Trophoblast cell (in vitro differentiated cells and primary cell): ENCODE measurements around the gene AGBL1.

Experiments
- DNase-seq, 2 donors: peaks; one replicate each; pipeline ENCODE4 v3.0.0-alpha.2; 2016
- H2AFZ ChIP-seq: 2 replicates; pipeline ENCODE4 v1.6.1; 2013; ENCODE audit warnings: low read length, moderate library complexity, mild to moderate bottlenecking; ENCODE audit not compliant: insufficient read depth, poor library complexity
- H2AK5ac ChIP-seq: 2 replicates; pipeline ENCODE4 v1.6.1; 2013; ENCODE audit warnings: mild to moderate bottlenecking, low read length
- H2BK120ac ChIP-seq: 2 replicates; pipeline ENCODE4 v1.6.1; 2013; ENCODE audit warnings: low read length, mild to moderate bottlenecking, moderate library complexity; ENCODE audit not compliant: insufficient read depth, poor library complexity
- H2BK12ac ChIP-seq: 2 replicates; pipeline ENCODE4 v1.6.1; 2013; ENCODE audit warnings: mild to moderate bottlenecking, low read length, moderate library complexity
- H2BK5ac ChIP-seq: 2 replicates; pipeline ENCODE4 v1.6.1; 2013; ENCODE audit warnings: low read length, low read depth, moderate library complexity, mild to moderate bottlenecking; ENCODE audit not compliant: poor library complexity
- H3K14ac ChIP-seq: 2 replicates; pipeline ENCODE4 v1.6.1; 2013; ENCODE audit warnings: mild to moderate bottlenecking, low read length
- H3K18ac ChIP-seq: 2 replicates; pipeline ENCODE4 v1.6.1; 2013; ENCODE audit warnings: mild to moderate bottlenecking, low read length
- H3K23ac ChIP-seq: 2 replicates; pipeline ENCODE4 v1.6.1; 2013; ENCODE audit warnings: low read length
- H3K27ac ChIP-seq: 2 replicates; pipeline ENCODE4 v1.5.1; 2013; ENCODE audit warnings: low read depth, mild to moderate bottlenecking, inconsistent platforms, low read length, moderate library complexity
- H3K27me3 ChIP-seq: 2 replicates; pipeline ENCODE4 v1.6.1; 2013; ENCODE audit warnings: inconsistent platforms, mild to moderate bottlenecking, low read length, moderate library complexity; ENCODE audit not compliant: insufficient read depth
- H3K36me3 ChIP-seq, 2 experiments: 1 replicate in 1 of 2; 2 replicates in 1 of 2; pipeline ENCODE4 v1.6.1; 2013; ENCODE audit warnings: low read length in 2 of 2, mild to moderate bottlenecking in 2 of 2, moderate library complexity in 1 of 2; ENCODE audit not compliant: insufficient read depth in 2 of 2, control insufficient read depth in 1 of 2
- H3K4ac ChIP-seq: 2 replicates; pipeline ENCODE4 v1.6.1; 2013; ENCODE audit warnings: low read depth, mild to moderate bottlenecking, low read length, moderate library complexity
- H3K4me1 ChIP-seq, 2 experiments: 1 replicate in 1 of 2; 2 replicates in 1 of 2; pipeline ENCODE4 v1.6.1; 2013; ENCODE audit warnings: low read length in 2 of 2, mild to moderate bottlenecking in 2 of 2, moderate library complexity in 1 of 2; ENCODE audit not compliant: insufficient read depth in 2 of 2, control insufficient read depth in 1 of 2
- H3K4me2 ChIP-seq: 2 replicates; pipeline ENCODE4 v1.6.1; 2013; ENCODE audit warnings: inconsistent platforms, mild to moderate bottlenecking, low read length, moderate library complexity
- H3K4me3 ChIP-seq: 2 replicates; pipeline ENCODE4 v1.5.1; 2013; ENCODE audit warnings: mild to moderate bottlenecking, low read depth, low read length, inconsistent platforms
- H3K79me1 ChIP-seq: one replicate; pipeline ENCODE4 v1.6.1; 2013; ENCODE audit warnings: low read length
- H3K79me2 ChIP-seq: 2 replicates; pipeline ENCODE4 v1.6.1; 2013; ENCODE audit warnings: low read length, mild to moderate bottlenecking; ENCODE audit not compliant: control insufficient read depth, insufficient read depth, poor library complexity
- H3K9ac ChIP-seq: 2 replicates; pipeline ENCODE4 v1.6.1; 2013; ENCODE audit warnings: mild to moderate bottlenecking, low read length
- H3K9me3 ChIP-seq: 2 replicates; pipeline ENCODE4 v1.6.1; 2013; ENCODE audit warnings: low read depth, mild to moderate bottlenecking, control low read depth, inconsistent platforms, low read length; ENCODE audit not compliant: insufficient read depth
- H4K12ac ChIP-seq: 2 replicates; pipeline ENCODE4 v1.6.1; 2013; ENCODE audit warnings: low read depth, mild to moderate bottlenecking, low read length, moderate library complexity
- H4K8ac ChIP-seq: 2 replicates; pipeline ENCODE4 v1.6.1; 2013; ENCODE audit warnings: low read depth, mild to moderate bottlenecking, low read length, moderate library complexity
- H4K91ac ChIP-seq: one replicate; pipeline ENCODE4 v1.6.1; 2013; ENCODE audit warnings: low read depth, mild to moderate bottlenecking, low read length, moderate library complexity
- WGBS: extraction: QIAGEN DNeasy Blood & Tissue Kit; methylation state at CpG from one replicate; pipeline ENCODE4 v1.1.7; 2013; ENCODE audit warnings: missing lambda C conversion rate; ENCODE audit not compliant: insufficient read length, insufficient coverage; ENCODE audit errors: extremely low coverage; 5-methylcytosine and 5-hydroxymethylcytosine counted together

The AGBL1 gene

DNA sequence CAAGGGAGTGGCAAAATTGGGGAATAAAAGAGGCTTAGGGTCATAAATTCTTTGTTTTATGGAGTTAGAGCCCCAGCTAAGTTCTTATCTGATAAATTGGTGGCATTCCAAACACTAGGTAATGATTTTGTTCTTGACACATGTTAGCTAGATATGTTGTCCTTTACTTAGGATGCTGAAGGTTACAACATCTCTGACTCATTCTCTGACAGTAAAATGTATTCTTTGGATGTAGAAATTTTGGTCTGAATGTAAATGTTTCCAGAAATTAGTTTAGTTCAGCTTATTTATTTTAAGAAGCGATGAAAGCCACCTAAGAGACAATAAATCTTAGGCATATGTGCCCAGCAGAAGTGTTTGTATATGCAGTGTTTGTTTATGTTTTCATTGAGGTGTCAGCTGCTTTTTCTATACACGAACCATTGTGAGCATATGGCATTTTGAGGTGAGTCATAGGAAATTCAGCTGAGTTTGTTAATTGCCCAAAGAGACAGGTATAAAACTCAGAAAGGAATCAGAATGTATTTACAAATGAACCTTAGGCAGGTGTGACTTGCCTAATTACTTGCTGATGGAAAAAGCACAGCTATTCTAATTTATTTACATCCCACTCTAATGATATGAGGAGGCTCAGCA, 247.7 kb downstream of the AGBL1 start:
- Histone ChIP-seq H3K4me2 (no peak overlapping the region), H2AK5ac (no peak overlapping the region), H3K18ac (no peak overlapping the region), H4K12ac (no peak overlapping the region), H3K79me1 (no peaks in the 10 kb centered on the region), H3K9ac (no peak overlapping the region), H4K8ac (no peak overlapping the region), H2BK5ac (no peak overlapping the region), H2BK120ac (no peak overlapping the region), H3K79me2 (no peaks in the 10 kb centered on the region), H3K4me1 (no peaks in the 10 kb centered on the region), H3K4ac (no peak overlapping the region), H3K4me3 (no peak overlapping the region), H4K91ac (no peak overlapping the region), H3K14ac (no peak overlapping the region), H3K27me3 (no peaks in the 10 kb centered on the region), H2AFZ (no peak overlapping the region), H2BK12ac (no peak overlapping the region), H3K9me3 (peaks cover 12% of the 10 kb centered on the region), H3K36me3 (no peaks in the 10 kb centered on the region), H3K23ac (no peak overlapping the region), H3K27ac (no peak overlapping the region)
- WGBS = no CpG with 5 or more reads among the region's 2 CpGs
- DNase-seq = no peak

DNA sequence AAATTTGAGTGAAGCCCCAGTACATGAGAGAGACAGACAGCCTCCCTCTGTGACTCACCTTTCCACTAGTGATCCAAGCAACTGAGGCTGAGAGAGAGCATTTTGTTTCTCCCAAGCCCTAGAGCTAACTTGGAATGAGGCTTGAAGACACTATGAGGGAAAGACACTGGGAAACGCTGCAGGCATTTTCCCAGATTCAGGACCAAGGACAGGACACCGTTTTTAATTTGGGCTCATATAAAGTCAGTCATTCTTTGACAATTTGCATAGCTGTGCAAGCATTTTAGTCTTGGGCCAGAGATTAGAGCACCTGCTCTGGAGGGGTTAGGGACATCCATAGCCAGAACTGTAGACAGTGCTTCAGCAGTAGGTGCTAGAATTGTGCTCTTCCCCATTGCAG, 249.0 kb downstream of the AGBL1 start:
- no CpG with 5 or more reads among the region's 2 CpGs for WGBS
- no peak overlapping the region for H4K91ac ChIP-seq
- no peak overlapping the region for H3K4me2 ChIP-seq
- H3K14ac ChIP-seq = no peak overlapping the region
- peaks cover 12% of the 10 kb centered on the region for H3K9me3 ChIP-seq
- H4K8ac ChIP-seq = no peak overlapping the region
- H2BK120ac ChIP-seq = no peak overlapping the region
- H2BK5ac ChIP-seq = no peak overlapping the region
- H3K23ac ChIP-seq = no peak overlapping the region
- H3K79me1 ChIP-seq = no peaks in the 10 kb centered on the region
- no peaks in the 10 kb centered on the region for H3K27me3 ChIP-seq
- H3K79me2 ChIP-seq = no peaks in the 10 kb centered on the region
- no peaks in the 10 kb centered on the region for H3K4me1 ChIP-seq
- H3K18ac ChIP-seq = no peak overlapping the region
- no peak overlapping the region for H2BK12ac ChIP-seq
- no peak overlapping the region for H3K27ac ChIP-seq
- H2AFZ ChIP-seq = no peak overlapping the region
- no peaks in the 10 kb centered on the region for H3K36me3 ChIP-seq
- no peak overlapping the region for H2AK5ac ChIP-seq
- H3K9ac ChIP-seq = no peak overlapping the region
- H3K4ac ChIP-seq = no peak overlapping the region
- H4K12ac ChIP-seq = no peak overlapping the region
- no peak overlapping the region for H3K4me3 ChIP-seq
- no peak for DNase-seq

DNA sequence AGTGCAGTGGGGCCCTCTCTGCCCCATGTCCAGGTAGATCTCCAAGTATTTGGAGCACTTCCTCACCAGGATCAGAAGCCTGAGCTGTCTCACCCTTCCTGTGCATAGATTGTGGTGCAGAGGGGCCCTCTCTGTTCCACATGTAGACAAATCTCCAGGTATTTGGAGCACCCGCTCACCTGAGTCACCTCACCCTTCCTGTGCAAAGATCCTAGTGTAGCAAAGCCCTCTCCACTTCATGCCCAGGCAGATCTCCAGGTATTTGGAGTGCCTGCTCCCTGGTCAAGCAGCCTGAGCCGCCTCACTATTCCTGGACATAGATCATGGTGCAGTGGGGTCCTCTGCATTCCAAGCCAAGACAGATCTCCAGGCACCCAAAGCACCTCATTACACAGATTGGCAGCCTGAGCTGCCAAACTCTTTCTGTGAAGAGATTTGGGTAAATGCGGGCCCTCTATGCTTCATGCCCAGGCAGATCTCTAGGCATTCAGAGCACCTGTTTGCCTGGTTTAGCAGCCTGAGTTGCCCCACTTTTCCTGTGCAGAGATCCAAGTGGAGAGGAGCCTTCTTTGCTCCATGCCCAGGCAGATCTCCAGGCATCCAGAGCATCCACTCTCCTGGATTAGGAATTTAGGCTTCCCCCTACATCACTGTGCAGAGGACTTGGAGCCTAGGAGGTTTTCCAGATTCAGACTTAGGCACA, 249.8 kb downstream of the AGBL1 start:
- Histone ChIP-seq H3K27ac (no peak overlapping the region), H2AFZ (no peak overlapping the region), H2BK120ac (no peak overlapping the region), H3K23ac (no peak overlapping the region), H3K79me1 (no peaks in the 10 kb centered on the region), H2BK12ac (no peak overlapping the region), H3K79me2 (no peaks in the 10 kb centered on the region), H3K14ac (no peak overlapping the region), H3K4me3 (no peak overlapping the region), H3K4me2 (no peak overlapping the region), H3K27me3 (no peaks in the 10 kb centered on the region), H3K9me3 (peaks cover 12% of the 10 kb centered on the region), H3K36me3 (no peaks in the 10 kb centered on the region), H2AK5ac (no peak overlapping the region), H3K18ac (no peak overlapping the region), H4K8ac (no peak overlapping the region), H3K4me1 (no peaks in the 10 kb centered on the region), H4K12ac (no peak overlapping the region), H2BK5ac (no peak overlapping the region), H3K9ac (no peak overlapping the region), H3K4ac (no peak overlapping the region), H4K91ac (no peak overlapping the region)
- no CpG with 5 or more reads among the region's 3 CpGs for WGBS
- DNase-seq = no peak

DNA sequence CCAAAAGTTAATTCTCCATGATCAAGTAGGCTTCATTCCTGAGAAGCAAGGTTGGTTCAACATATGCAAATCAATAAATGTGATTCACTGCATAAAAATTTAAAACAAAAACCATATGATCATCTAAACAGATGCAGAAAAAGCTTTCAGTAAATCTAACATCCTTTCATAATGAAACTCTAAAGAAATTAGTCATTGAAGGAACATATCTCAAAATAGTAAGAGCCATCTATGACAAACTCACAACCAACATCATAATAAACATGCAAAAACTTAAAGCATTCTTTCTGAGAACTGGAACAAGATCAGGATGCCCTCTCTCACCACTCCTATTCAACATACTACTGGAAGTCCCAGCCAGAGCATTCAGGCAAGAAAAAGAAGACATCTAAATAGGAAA, 254.1 kb downstream of the AGBL1 start:
- no peaks in the 10 kb centered on the region for H3K79me2 ChIP-seq
- no peak overlapping the region for H3K9ac ChIP-seq
- no peaks in the 10 kb centered on the region for H3K27me3 ChIP-seq
- no peak overlapping the region for H3K18ac ChIP-seq
- no peak overlapping the region for H3K4me3 ChIP-seq
- no peak overlapping the region for H2BK12ac ChIP-seq
- H3K27ac ChIP-seq = no peak overlapping the region
- H3K4ac ChIP-seq = no peak overlapping the region
- no peaks in the 10 kb centered on the region for H3K36me3 ChIP-seq
- no peak overlapping the region for H2BK120ac ChIP-seq
- no peak overlapping the region for H2BK5ac ChIP-seq
- no peak overlapping the region for H3K14ac ChIP-seq
- H2AFZ ChIP-seq = no peak overlapping the region
- H4K91ac ChIP-seq = no peak overlapping the region
- H3K23ac ChIP-seq = no peak overlapping the region
- DNase-seq = no peak
- no peak overlapping the region for H2AK5ac ChIP-seq
- H4K8ac ChIP-seq = no peak overlapping the region
- peaks cover 12% of the 10 kb centered on the region for H3K9me3 ChIP-seq
- H3K4me2 ChIP-seq = no peak overlapping the region
- H3K4me1 ChIP-seq = no peaks in the 10 kb centered on the region
- H4K12ac ChIP-seq = no peak overlapping the region
- no peaks in the 10 kb centered on the region for H3K79me1 ChIP-seq
